Erythroblast (primary cell): ENCODE data around the gene TSKS.

Experiments
- GATA1 ChIP-seq: IDR thresholded peaks from 2 replicates; pipeline ENCODE4 v1.6.1; 2011; ENCODE audit warnings: low read depth, mild to moderate bottlenecking, control low read depth, low read length, moderate library complexity
- POLR2A ChIP-seq: IDR thresholded peaks from 2 replicates; pipeline ENCODE4 v1.6.1; 2011; ENCODE audit warnings: mild to moderate bottlenecking, low read length

- TF ChIP-seq POLR2A (no peak), GATA1 (no peak)
These were observed 36.2 kb upstream of the TSKS start for GRCh38 chr19:49799271-49799797.
